ENCODE measurements around the gene UFD1. TPM values are rescaled to one million over a fixed set of nuclear protein-coding genes. Genes with fewer than 3 reads are reported as not detected.
A peak's percentile ranks its signal among the peaks of the same experiment; 100 is the strongest.

The UFD1 gene
- total and polyA plus RNA-seq, 9 of the 15 experiments (the other 6 are each of a cell fraction or from before 2014, with no cell fraction given) = 238 to 645 (median 363) TPM

GRCh38 chr22:19448076-19448607 lies 30.9 kb downstream of the UFD1 start (continued):
- no peak for TF ChIP-seq ARID3B (CRISPR knock-in tag; IDR thresholded peaks at IDR 0.05; ENCODE audit: borderline replicate concordance)
- no peak for TF ChIP-seq SRSF3 (IDR thresholded peaks at IDR 0.05; ENCODE audit: insufficient read depth, low read length)
- TF ChIP-seq NRF1 (conservative IDR thresholded peaks at IDR 0.05 in 1 of 2, IDR thresholded peaks at IDR 0.05 in 1 of 2) = peak in 1 of 2 experiments; percentile 48; a peak in 2 of 4 replicates
- no peak for TF ChIP-seq ZNF444 (CRISPR knock-in tag; IDR thresholded peaks at IDR 0.05)
- 0 out of 2 replicates have a peak, but pooled peaks have one; percentile 16 for TF ChIP-seq ZNF23 (CRISPR knock-in tag; IDR thresholded peaks at IDR 0.05)
- TF ChIP-seq NR4A1 (CRISPR knock-in tag; IDR thresholded peaks at IDR 0.05) = no peak
- peak; percentile 63; the same call in 1 of the 2 replicates for TF ChIP-seq NR4A1 (tag; IDR thresholded peaks at IDR 0.05)
- no peak for TF ChIP-seq ELK1 (CRISPR knock-in tag; IDR thresholded peaks at IDR 0.05)
- TF ChIP-seq KLF16 (IDR thresholded peaks at IDR 0.05) = no peak
- peak; percentile 52; the same call in 1 of the 2 replicates for TF ChIP-seq GABPB2 (CRISPR knock-in tag; conservative IDR thresholded peaks at IDR 0.05)
- TF ChIP-seq ZNF12 (CRISPR knock-in tag; IDR thresholded peaks at IDR 0.05) = no peak
- no peak for TF ChIP-seq FIP1L1 (IDR thresholded peaks at IDR 0.05; ENCODE audit: low read depth, low read length, poor library complexity, severe bottlenecking)
- TF ChIP-seq FOXA3 (CRISPR knock-in tag; conservative IDR thresholded peaks at IDR 0.05 in 1 of 2, IDR thresholded peaks at IDR 0.05 in 1 of 2) = no peak
- TF ChIP-seq MEF2A (IDR thresholded peaks at IDR 0.05; ENCODE audit: control insufficient read depth, low read depth, low read length) = no peak
- TF ChIP-seq DLX4 (CRISPR knock-in tag; IDR thresholded peaks at IDR 0.05) = no peak
- TF ChIP-seq DDX20 (tag; IDR thresholded peaks at IDR 0.05; ENCODE audit: low read depth) = no peak
- TF ChIP-seq POLR2G (IDR thresholded peaks at IDR 0.05; ENCODE audit: low read depth, low read length) = no peak
- no peak; the same call in 1 of the 2 replicates for TF ChIP-seq TCF15 (CRISPR knock-in tag; IDR thresholded peaks at IDR 0.05)
- TF ChIP-seq ZNF316 (IDR thresholded peaks at IDR 0.05) = peak; percentile 61
- TF ChIP-seq FOXP4 (CRISPR knock-in tag; IDR thresholded peaks at IDR 0.05; ENCODE audit: borderline replicate concordance) = no peak
- TF ChIP-seq PKNOX1 (IDR thresholded peaks at IDR 0.05) = no peak
- no peak for TF ChIP-seq ZNF830 (CRISPR knock-in tag; IDR thresholded peaks at IDR 0.05)
